Upper lobe of left lung (tissue), 4 donors: Measurements from ENCODE around the gene TTLL10.

Source experiments
- EP300 ChIP-seq, 4 donors: sonication (generic); formaldehyde crosslinking; IDR thresholded peaks; one replicate each; pipeline ENCODE4 v1.5.1; 2017; ENCODE audit warnings: antibody characterized with exemption in 4 of 4, control low read depth in 2 of 4
- POLR2A ChIP-seq, 4 donors: fragments of 450-650 bp; IDR thresholded peaks; one replicate each; pipeline ENCODE4 v1.5.1; 2016 to 2017; ENCODE audit warnings: antibody characterized with exemption in 4 of 4, mild to moderate bottlenecking in 2 of 4
- POLR2AphosphoS5 ChIP-seq, 2 donors: sonication (generic); formaldehyde crosslinking; IDR thresholded peaks; one replicate each; pipeline ENCODE4 v1.5.1; 2017; ENCODE audit warnings: antibody characterized with exemption in 2 of 2
- TF ChIP-seq, protein P1 (sequence below), 6 experiments: fragments of 450-650 bp in 4 of 6; fragments of 200-600 bp in 2 of 6; sonication (generic) in 2 of 6; IDR thresholded peaks; one replicate each; pipeline ENCODE4 v1.5.1; 2016 to 2019; ENCODE audit warnings: antibody characterized with exemption in 6 of 6

- TF ChIP-seq, protein P1, sequence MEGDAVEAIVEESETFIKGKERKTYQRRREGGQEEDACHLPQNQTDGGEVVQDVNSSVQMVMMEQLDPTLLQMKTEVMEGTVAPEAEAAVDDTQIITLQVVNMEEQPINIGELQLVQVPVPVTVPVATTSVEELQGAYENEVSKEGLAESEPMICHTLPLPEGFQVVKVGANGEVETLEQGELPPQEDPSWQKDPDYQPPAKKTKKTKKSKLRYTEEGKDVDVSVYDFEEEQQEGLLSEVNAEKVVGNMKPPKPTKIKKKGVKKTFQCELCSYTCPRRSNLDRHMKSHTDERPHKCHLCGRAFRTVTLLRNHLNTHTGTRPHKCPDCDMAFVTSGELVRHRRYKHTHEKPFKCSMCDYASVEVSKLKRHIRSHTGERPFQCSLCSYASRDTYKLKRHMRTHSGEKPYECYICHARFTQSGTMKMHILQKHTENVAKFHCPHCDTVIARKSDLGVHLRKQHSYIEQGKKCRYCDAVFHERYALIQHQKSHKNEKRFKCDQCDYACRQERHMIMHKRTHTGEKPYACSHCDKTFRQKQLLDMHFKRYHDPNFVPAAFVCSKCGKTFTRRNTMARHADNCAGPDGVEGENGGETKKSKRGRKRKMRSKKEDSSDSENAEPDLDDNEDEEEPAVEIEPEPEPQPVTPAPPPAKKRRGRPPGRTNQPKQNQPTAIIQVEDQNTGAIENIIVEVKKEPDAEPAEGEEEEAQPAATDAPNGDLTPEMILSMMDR (IDR thresholded peaks at IDR 0.05) = no peak
- TF ChIP-seq POLR2A (IDR thresholded peaks at IDR 0.05) = no peak
- TF ChIP-seq EP300 (IDR thresholded peaks at IDR 0.05) = no peak
- no peak for TF ChIP-seq POLR2AphosphoS5 (IDR thresholded peaks at IDR 0.05)
Measured at GRCh38 chr1:1222575-1223225, 49.0 kb downstream of the TTLL10 start.
